NK-92 (cell line): Measurements from ENCODE around the gene C6orf89.

ENCODE experiments used
- DNase-seq: peaks from one replicate; lab custom pipeline; 2025; ENCODE audit not compliant: unreplicated experiment; lab: John Stamatoyannopoulos, UW

C6orf89 gene

GRCh38 chr6:36851626-36852025 is 34.1 kb upstream of the C6orf89 start:
- DNase-seq = no peak

GRCh38 chr6:36852481-36853147 is 33.1 kb upstream of the C6orf89 start:
- DNase-seq = no peak

GRCh38 chr6:36853325-36853724 is 32.4 kb upstream of the C6orf89 start:
- no peak for DNase-seq

- DNase-seq = no peak
Measured at GRCh38 chr6:36855750-36856149, 30.0 kb upstream of the C6orf89 start.

- no peak for DNase-seq
Measured at GRCh38 chr6:36856277-36856676, 29.5 kb upstream of the C6orf89 start.

GRCh38 chr6:36857325-36857724 is 28.4 kb upstream of the C6orf89 start:
- no peak for DNase-seq

- no peak for DNase-seq
Measured at GRCh38 chr6:36858407-36858981, 27.3 kb upstream of the C6orf89 start.

GRCh38 chr6:36860126-36860525 is 25.6 kb upstream of the C6orf89 start:
- no peak for DNase-seq

- no peak for DNase-seq
Measured at GRCh38 chr6:36862164-36862847, 23.4 kb upstream of the C6orf89 start.

- DNase-seq = no peak
Measured at GRCh38 chr6:36862848-36863382, 22.8 kb upstream of the C6orf89 start.

GRCh38 chr6:36863670-36864540 is 21.8 kb upstream of the C6orf89 start:
- DNase-seq = no peak

- no peak for DNase-seq
Measured at GRCh38 chr6:36865835-36866234, 19.9 kb upstream of the C6orf89 start.

- DNase-seq = no peak
Measured at GRCh38 chr6:36867471-36868224, 18.1 kb upstream of the C6orf89 start.

- DNase-seq = no peak
Measured at GRCh38 chr6:36871686-36872085, 14.1 kb upstream of the C6orf89 start.

GRCh38 chr6:36873115-36873514 is 12.6 kb upstream of the C6orf89 start:
- DNase-seq = no peak

GRCh38 chr6:36873612-36874442 is 11.9 kb upstream of the C6orf89 start:
- no peak for DNase-seq

GRCh38 chr6:36874443-36875249 is 11.1 kb upstream of the C6orf89 start, which contains the start of gene PPIL1:
Gene PPIL1, minus strand, starts transcription at chr6:36874803. Its CDS starts 31 bp downstream, at chr6:36874772.
- DNase-seq = no peak

- no peak for DNase-seq
Measured at GRCh38 chr6:36875250-36875633, 10.5 kb upstream of the C6orf89 start.

- DNase-seq = no peak
Measured at GRCh38 chr6:36884610-36885009, 1.1 kb upstream of the C6orf89 start.
